Uterus (tissue), 4 donors: ENCODE data around the gene RGS10. TPM values are rescaled to one million over a fixed set of nuclear protein-coding genes. Genes with fewer than 3 reads are reported as not detected.

Experiments
- DNase-seq, 2 donors: peaks; one replicate each; pipeline ENCODE4 v3.0.0-alpha.2; 2019 to 2020
- H3K27ac ChIP-seq, 2 donors: fragments of 200-600 bp; sonication (generic); 1 replicate in 1 of 2; 2 replicates in 1 of 2; pipeline ENCODE4 v1.5.1; 2016 to 2018
- H3K27me3 ChIP-seq, 2 donors: fragments of 200-600 bp; sonication (generic); one replicate each; pipeline ENCODE4 v1.5.1; 2018 to 2019; ENCODE audit warnings: control low read depth in 1 of 2
- H3K36me3 ChIP-seq, 2 donors: fragments of 200-600 bp; sonication (generic); one replicate each; pipeline ENCODE4 v1.5.1; 2019; ENCODE audit warnings: control low read depth in 1 of 2
- H3K4me1 ChIP-seq, 2 donors: fragments of 200-600 bp; sonication (generic); one replicate each; pipeline ENCODE4 v1.5.1; 2018 to 2019; ENCODE audit warnings: control low read depth in 1 of 2
- H3K4me3 ChIP-seq, 2 donors: fragments of 200-600 bp; sonication (generic); 1 replicate in 1 of 2; 2 replicates in 1 of 2; pipeline ENCODE4 v1.5.1; 2018 to 2019; ENCODE audit warnings: mild to moderate bottlenecking in 1 of 2
- H3K9me3 ChIP-seq, 2 donors: fragments of 200-600 bp; sonication (generic); one replicate each; pipeline ENCODE4 v1.5.1; 2019; ENCODE audit warnings: control low read depth in 1 of 2
- CTCF ChIP-seq, 4 experiments: fragments of 200-600 bp in 2 of 4; fragments of 450-650 bp in 2 of 4; sonication (generic) in 2 of 4; IDR thresholded peaks; one replicate each; pipeline ENCODE4 v1.5.1; 2016 to 2019; ENCODE audit warnings: antibody characterized with exemption in 4 of 4, mild to moderate bottlenecking in 2 of 4, moderate library complexity in 1 of 4
- POLR2A ChIP-seq, 2 donors: fragments of 450-650 bp; IDR thresholded peaks; one replicate each; pipeline ENCODE4 v1.6.1; 2016; ENCODE audit warnings: antibody characterized with exemption in 2 of 2, mild to moderate bottlenecking in 1 of 2, moderate library complexity in 1 of 2
- intact Hi-C: fragments of 100-400 bp; cut with DNase I; formaldehyde crosslinking; loops from one replicate; pipeline ENCODE4 v1.15.1; 2023; ENCODE audit warnings: low total_unique reads
- total RNA-seq, 4 donors: library from RNA; depleted of rRNA in 3 of 4; stranded (reverse); fragments of >200 nt in 3 of 4; gene quantifications; one replicate each; pipeline versions ENCODE4 v1.1.0 to v1.2.4, GENCODE V29; 2014 to 2023
- donor health status: DM: yes; HTN: yes; CAD: no.

Gene RGS10
- total RNA-seq, 4 donors from 2014 or later, result 29.1 to 165 (median 64.1) TPM

GRCh38 chr10:119526621-119527592 is 15.6 kb downstream of the RGS10 start:
- Histone ChIP-seq H3K4me1 (peaks cover 0 to 4% of the 10 kb centered on the region in 2 donors), H3K27me3 (no peaks in the 10 kb centered on the region), H3K4me3 (no peak overlapping the region), H3K36me3 (no peaks in the 10 kb centered on the region), H3K9me3 (no peaks in the 10 kb centered on the region), H3K27ac (no peak overlapping the region)
- intact Hi-C loops, result no loop called here
- TF ChIP-seq POLR2A (IDR thresholded peaks at IDR 0.05), result no peak
- TF ChIP-seq CTCF (IDR thresholded peaks at IDR 0.05), result no peak
- DNase-seq, result no peak

DNA sequence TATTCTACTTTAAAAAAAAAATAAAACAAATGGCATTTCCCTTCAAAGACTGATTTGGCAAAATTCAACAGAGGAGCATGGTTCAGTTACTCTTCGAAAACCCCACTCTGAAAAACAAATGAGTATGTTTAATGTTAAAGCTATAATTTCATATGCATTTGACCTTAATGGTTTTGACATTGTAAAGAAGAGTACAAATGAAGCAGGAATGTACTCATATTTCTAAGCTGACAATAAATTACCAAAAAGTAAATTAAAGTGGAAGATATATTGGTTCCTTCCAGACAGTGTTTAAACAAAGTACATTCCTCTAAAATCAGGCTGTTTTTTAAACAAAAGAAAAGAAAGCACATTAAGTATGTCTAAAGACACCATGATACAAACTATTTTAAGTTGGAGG is 16.4 kb downstream of the RGS10 start:
- no peak overlapping the region for H3K27ac ChIP-seq
- no peaks in the 10 kb centered on the region for H3K36me3 ChIP-seq
- H3K9me3 ChIP-seq, result no peaks in the 10 kb centered on the region
- TF ChIP-seq CTCF (IDR thresholded peaks at IDR 0.05), result no peak
- TF ChIP-seq POLR2A (IDR thresholded peaks at IDR 0.05), result no peak
- H3K4me1 ChIP-seq, result peaks cover 0 to 4% of the 10 kb centered on the region in 2 donors
- H3K4me3 ChIP-seq, result no peak overlapping the region
- DNase-seq, result no peak
- no peaks in the 10 kb centered on the region for H3K27me3 ChIP-seq
- intact Hi-C loops, result no loop called here

- Histone ChIP-seq H3K4me3 (no peak overlapping the region), H3K36me3 (no peaks in the 10 kb centered on the region), H3K27ac (no peak overlapping the region), H3K27me3 (no peaks in the 10 kb centered on the region), H3K4me1 (peaks cover 0 to 4% of the 10 kb centered on the region in 2 donors), H3K9me3 (no peaks in the 10 kb centered on the region)
- no peak for DNase-seq
- intact Hi-C loops, result no loop called here
- TF ChIP-seq CTCF (IDR thresholded peaks at IDR 0.05) (no peak), POLR2A (IDR thresholded peaks at IDR 0.05) (no peak)
These were observed 17.4 kb downstream of the RGS10 start for GRCh38 chr10:119525116-119525515.

GRCh38 chr10:119524720-119525070 is 17.8 kb downstream of the RGS10 start:
- intact Hi-C loops, result no loop called here
- Histone ChIP-seq H3K9me3 (no peaks in the 10 kb centered on the region), H3K27me3 (no peaks in the 10 kb centered on the region), H3K36me3 (no peaks in the 10 kb centered on the region), H3K4me1 (peaks cover 0 to 4% of the 10 kb centered on the region in 2 donors), H3K27ac (no peak overlapping the region), H3K4me3 (no peak overlapping the region)
- DNase-seq, result no peak
- TF ChIP-seq POLR2A (IDR thresholded peaks at IDR 0.05) (no peak), CTCF (IDR thresholded peaks at IDR 0.05) (no peak)

DNA sequence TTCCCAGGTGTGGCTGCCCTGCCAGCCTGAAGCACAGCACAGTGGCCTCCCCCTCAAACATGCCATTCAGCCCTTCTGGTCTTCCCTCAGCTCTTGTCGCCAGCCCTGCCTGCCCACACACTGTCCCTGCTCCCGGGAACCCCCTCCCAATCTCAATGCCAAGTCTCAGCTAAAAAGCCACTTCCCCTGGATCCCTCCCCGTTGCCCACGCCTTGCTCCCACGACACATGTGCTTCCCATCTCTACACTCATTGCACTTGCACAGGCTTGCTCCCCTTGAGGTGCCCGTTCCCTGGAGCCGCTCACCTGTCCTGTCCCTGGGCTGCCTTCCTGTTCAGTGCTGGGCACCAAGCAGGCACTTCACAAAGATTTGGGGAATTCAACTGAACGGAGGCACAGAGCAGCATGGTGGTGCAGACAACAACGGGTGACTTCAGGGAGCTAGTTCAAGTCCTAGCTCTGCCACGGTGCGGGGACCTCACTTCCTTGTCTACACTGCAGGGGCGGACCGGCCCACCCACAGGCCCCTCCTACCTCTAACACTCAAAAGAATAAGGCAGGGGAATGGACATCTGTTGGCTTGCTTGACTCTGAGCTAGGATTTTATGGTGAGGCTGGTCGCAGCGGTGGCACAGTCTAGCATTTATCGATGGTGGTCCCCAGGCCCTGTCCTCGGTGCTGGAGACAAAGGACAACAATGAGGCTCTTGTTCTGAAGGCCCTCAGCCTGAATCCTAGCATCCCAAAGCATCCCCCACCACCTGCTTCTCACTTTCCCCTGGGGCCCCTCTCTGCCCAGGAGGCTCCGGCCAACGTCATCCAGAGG is 18.4 kb downstream of the RGS10 start:
- no peak for TF ChIP-seq POLR2A (IDR thresholded peaks at IDR 0.05)
- TF ChIP-seq CTCF (IDR thresholded peaks at IDR 0.05), result no peak
- no peaks in the 10 kb centered on the region for H3K27me3 ChIP-seq
- intact Hi-C loops, result no loop called here
- H3K4me3 ChIP-seq, result no peak overlapping the region
- peaks cover 0 to 4% of the 10 kb centered on the region in 2 donors for H3K4me1 ChIP-seq
- no peaks in the 10 kb centered on the region for H3K36me3 ChIP-seq
- no peak for DNase-seq
- no peak overlapping the region for H3K27ac ChIP-seq
- H3K9me3 ChIP-seq, result no peaks in the 10 kb centered on the region
